Measurements from ENCODE around the gene KRTAP5-4.
"Not testable (repeated sequence)": the region's sequence is repeated elsewhere in the genome, so short reads cannot be mapped to it uniquely, and the experiment has no call there.

The KRTAP5-4 gene

DNA sequence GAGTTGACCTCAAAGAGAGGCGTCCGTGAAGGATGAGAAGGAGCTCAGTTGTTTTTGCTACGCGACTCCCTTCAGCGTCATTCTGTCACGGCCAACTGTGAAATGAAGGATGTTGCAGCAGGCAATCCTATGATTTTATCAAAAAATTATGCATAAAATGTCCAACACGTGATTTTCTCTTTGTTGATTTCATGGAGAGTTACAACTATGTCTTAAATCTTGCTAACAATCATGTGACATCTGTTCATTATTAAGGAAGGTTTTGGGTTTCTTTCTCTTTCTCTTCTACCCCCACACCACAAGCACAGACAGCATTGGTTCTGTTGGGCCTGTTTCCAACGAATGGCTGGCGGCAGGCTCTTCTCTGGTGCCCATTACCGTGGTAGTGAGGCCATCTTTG, 3.7 kb downstream of the KRTAP5-4 start:
- TF ChIP-seq, protein P1, sequence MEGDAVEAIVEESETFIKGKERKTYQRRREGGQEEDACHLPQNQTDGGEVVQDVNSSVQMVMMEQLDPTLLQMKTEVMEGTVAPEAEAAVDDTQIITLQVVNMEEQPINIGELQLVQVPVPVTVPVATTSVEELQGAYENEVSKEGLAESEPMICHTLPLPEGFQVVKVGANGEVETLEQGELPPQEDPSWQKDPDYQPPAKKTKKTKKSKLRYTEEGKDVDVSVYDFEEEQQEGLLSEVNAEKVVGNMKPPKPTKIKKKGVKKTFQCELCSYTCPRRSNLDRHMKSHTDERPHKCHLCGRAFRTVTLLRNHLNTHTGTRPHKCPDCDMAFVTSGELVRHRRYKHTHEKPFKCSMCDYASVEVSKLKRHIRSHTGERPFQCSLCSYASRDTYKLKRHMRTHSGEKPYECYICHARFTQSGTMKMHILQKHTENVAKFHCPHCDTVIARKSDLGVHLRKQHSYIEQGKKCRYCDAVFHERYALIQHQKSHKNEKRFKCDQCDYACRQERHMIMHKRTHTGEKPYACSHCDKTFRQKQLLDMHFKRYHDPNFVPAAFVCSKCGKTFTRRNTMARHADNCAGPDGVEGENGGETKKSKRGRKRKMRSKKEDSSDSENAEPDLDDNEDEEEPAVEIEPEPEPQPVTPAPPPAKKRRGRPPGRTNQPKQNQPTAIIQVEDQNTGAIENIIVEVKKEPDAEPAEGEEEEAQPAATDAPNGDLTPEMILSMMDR (IDR thresholded peaks at IDR 0.05; ENCODE audit: borderline replicate concordance, control extremely low read depth, extremely low read depth, insufficient read depth, missing control alignments), result no peak
- in situ Hi-C loops (cut with MboI; ENCODE audit: low sequenced_read_pairs, unreplicated experiment), result no loop called here
- DNase-seq (ENCODE audit: low spot score), result no peak

DNA sequence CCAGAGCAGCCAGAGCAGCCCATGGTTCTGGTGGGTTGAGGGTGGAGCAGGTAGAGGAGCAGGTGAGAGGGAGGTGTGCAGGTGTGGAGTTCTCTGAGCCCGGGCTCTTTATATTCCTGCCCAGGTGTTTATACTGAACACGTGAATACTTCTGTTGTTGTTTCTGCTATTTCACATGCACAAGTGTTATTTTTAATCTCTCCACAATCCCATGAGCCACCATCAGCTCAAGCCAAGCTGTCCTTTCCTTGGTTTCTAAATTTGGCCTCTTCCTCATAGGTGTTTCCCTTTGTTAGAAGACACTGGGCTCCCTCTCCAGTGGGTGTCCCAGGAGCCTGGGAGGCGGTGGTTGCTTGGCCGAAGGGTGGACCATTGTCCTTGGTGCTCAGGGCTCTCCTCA, 13.6 kb downstream of the KRTAP5-4 start, which contains the start of gene KRTAP5-3:
TSS of gene KRTAP5-3 (minus strand) at position 101 of the 400 bp plus-strand sequence. CDS start at position 23, 78 bp downstream.
- no peak for DNase-seq (ENCODE audit: low spot score)
- TF ChIP-seq, protein P1 (IDR thresholded peaks at IDR 0.05; ENCODE audit: borderline replicate concordance, control extremely low read depth, extremely low read depth, insufficient read depth, missing control alignments), result no peak
- in situ Hi-C loops (cut with MboI; ENCODE audit: low sequenced_read_pairs, unreplicated experiment), result no loop called here

DNA sequence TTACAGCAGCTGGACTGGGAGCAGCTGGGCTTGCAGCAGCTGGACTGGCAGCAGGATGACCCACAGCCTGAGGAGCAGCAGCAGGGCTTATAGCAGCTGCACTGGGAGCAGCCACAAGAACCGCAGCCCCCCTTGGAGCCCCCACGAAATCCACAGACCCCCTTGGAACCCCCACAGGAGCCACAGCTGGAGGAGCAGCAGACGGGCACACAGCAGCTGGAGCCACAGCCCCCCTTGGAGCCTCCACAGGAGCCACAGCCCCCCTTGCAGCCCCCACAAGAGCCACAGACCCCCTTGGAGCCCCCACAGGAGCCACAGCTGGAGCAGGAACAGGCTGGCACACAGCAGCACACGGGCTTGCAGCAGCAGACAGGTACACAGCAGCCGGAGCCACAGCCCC, 14.0 kb downstream of the KRTAP5-4 start:
- DNase-seq (ENCODE audit: low spot score); in situ Hi-C loops (cut with MboI; ENCODE audit: low sequenced_read_pairs, unreplicated experiment): not testable (repeated sequence)

DNA sequence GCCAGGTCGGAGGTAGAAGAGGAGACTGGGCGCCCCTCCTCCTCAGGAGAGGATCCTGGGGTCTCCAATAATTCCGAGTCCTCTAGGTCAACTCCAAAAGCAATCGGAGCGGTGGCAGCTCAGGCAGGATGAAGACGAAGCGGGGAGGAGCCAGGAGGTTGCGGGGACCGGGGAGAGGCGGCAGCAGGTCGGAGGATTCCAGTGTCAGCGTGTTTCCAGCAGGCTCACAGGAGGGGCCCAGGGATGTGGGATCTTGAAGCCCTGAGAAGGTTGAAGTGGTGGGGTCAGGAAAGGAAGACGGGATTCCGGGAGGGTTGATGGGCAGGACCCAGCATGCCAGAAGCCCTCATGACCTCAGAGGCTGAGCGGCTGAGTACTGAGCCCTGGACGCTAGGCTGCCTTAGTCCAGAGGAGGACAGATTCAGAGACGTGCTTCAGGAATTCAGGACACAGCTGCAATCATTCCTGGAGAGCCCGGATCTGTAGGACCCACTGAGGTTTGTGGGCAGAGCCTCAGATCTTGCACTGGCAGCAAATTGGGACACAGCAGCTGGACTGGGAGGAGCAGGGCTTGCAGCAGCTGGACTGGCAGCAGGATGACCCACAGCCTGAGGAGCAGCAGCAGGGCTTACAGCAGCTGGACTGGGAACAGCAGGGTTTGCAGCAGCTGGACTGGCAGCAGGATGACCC, 14.6 kb downstream of the KRTAP5-4 start:
- DNase-seq (ENCODE audit: low spot score); in situ Hi-C loops (cut with MboI; ENCODE audit: low sequenced_read_pairs, unreplicated experiment): not testable (repeated sequence)

DNA sequence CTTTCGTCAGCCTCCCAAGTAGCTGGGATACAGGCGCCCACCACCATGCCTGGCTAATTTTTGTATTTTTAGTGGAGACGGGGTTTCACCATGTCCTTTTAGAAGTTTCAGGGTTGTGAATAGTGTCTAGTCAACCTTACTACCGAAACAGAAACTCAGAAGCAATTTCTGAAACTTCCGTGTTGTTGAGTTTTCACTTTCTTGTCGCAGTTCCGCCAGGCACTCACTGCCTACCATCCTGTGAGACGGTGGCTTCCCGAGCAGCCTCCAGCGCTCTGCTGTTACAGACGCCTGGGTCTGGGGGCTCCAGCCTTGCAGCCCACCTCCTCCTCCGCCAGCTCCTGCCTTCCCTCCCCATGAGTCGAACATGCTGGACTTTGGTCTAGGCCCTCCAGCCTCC, 16.0 kb downstream of the KRTAP5-4 start:
- in situ Hi-C loops (cut with MboI; ENCODE audit: low sequenced_read_pairs, unreplicated experiment), result not testable (repeated sequence)
- DNase-seq (ENCODE audit: low spot score), result peak; percentile 79

DNA sequence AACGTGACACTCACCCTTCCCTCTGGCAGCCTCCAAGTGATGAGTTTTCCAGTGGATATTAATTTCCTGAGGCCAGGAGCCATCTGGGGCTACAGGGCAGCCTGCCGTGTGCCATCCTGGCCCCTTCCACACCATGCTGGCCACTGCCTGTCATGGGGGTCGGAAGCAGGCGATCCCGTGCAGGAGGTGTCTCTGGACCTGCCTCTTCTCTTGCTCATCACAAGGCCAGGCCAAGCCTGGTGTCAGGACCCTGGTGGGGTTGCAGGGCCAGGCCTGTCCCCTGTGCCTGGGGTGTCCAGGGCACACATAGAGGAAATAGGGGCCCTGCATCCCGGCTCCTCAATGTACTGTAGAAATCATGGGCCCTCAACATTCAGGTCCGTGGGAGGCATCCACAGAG, 17.2 kb downstream of the KRTAP5-4 start:
- DNase-seq (ENCODE audit: low spot score), result no peak
- TF ChIP-seq, protein P1 (IDR thresholded peaks at IDR 0.05; ENCODE audit: borderline replicate concordance, control extremely low read depth, extremely low read depth, insufficient read depth, missing control alignments), result no peak
- in situ Hi-C loops (cut with MboI; ENCODE audit: low sequenced_read_pairs, unreplicated experiment), result no loop called here

DNA sequence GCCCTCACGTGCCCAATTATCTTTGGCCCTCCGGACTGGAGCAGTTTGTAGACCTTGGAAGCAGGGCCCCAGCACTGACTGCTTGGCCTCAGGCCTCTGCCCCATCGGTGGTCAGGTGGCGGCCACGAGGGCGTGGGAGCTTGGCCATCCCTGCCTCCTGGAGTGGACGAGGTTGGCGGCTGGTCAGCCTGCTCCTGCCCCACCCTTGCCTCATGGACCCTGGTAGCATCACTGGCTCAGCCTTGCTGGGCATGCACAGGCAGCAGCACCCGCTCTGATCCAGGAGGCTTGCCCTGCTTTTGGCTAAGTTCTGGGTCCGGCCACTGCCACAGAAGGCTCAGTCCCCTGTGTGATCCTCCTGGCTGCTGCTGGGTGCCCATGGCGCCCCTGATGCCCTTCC, 17.8 kb downstream of the KRTAP5-4 start:
- DNase-seq (ENCODE audit: low spot score), result no peak
- TF ChIP-seq, protein P1 (IDR thresholded peaks at IDR 0.05; ENCODE audit: borderline replicate concordance, control extremely low read depth, extremely low read depth, insufficient read depth, missing control alignments), result no peak
- in situ Hi-C loops (cut with MboI; ENCODE audit: low sequenced_read_pairs, unreplicated experiment), result no loop called here

DNA sequence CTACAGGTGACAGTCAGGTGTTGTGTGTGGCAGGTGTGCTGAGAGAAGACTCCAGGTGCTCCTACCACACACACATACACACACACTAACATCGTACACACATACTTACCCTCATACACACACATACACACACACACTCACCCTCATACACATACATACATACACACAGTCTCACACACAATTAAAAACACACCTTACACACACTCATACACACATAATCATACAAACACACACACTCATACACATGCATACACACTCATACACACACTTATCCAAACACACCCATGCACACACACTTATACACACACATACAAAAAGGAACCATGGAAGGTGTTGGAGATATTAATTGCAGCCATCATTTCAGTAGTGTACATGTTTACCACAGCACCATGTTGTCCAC, 18.3 kb downstream of the KRTAP5-4 start:
- in situ Hi-C loops (cut with MboI; ENCODE audit: low sequenced_read_pairs, unreplicated experiment), result no loop called here
- DNase-seq (ENCODE audit: low spot score), result no peak
- TF ChIP-seq, protein P1 (IDR thresholded peaks at IDR 0.05; ENCODE audit: borderline replicate concordance, control extremely low read depth, extremely low read depth, insufficient read depth, missing control alignments), result no peak

DNA sequence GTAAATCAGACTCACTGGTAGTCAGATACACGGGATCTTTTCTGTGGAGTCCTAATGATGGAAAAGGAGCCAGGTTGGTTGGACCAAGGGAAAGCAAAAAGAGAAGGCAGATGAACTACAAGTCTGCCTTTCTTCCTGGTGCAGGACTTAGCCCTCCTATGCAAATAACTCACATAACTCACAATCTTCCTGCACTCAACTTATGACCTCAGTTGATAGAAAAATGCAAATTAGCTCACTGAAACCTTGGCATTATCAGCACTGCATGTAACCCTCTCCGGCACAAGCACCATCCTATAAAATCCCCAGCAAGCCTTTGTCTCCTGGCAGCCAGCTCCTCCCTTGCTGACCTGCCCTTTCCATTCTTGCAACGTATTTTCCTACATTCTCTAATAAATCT, 20.3 kb downstream of the KRTAP5-4 start:
- in situ Hi-C loops (cut with MboI; ENCODE audit: low sequenced_read_pairs, unreplicated experiment); DNase-seq (ENCODE audit: low spot score): not testable (repeated sequence)

All from GM13976 (cell line).